Muscle layer of duodenum (tissue), 2 donors: Measurements from ENCODE around the gene SNX3.
"Not testable (repeated sequence)": the region's sequence is repeated elsewhere in the genome, so short reads cannot be mapped to it uniquely, and the experiment has no call there.

Experiments
- H3K27ac ChIP-seq: one replicate; pipeline ENCODE4 v1.7.0; 2013; ENCODE audit warnings: mild to moderate bottlenecking, low read length
- H3K27me3 ChIP-seq: one replicate; pipeline ENCODE4 v1.7.0; 2013; ENCODE audit warnings: low read depth, mild to moderate bottlenecking, control low read depth, low read length
- H3K36me3 ChIP-seq, 2 donors: one replicate each; pipeline ENCODE4 v1.7.0; 2013; ENCODE audit warnings: low read length in 2 of 2, control low read depth in 1 of 2, mild to moderate bottlenecking in 1 of 2; ENCODE audit not compliant: insufficient read depth in 2 of 2, control insufficient read depth in 1 of 2
- H3K4me1 ChIP-seq, 2 donors: one replicate each; pipeline ENCODE4 v1.7.0; 2013; ENCODE audit warnings: low read length in 2 of 2, mild to moderate bottlenecking in 2 of 2, control low read depth in 1 of 2, moderate library complexity in 1 of 2; ENCODE audit not compliant: insufficient read depth in 2 of 2, control insufficient read depth in 1 of 2
- H3K4me3 ChIP-seq, 2 donors: one replicate each; pipeline ENCODE4 v1.7.0; 2013; ENCODE audit warnings: low read length in 2 of 2, low read depth in 1 of 2, mild to moderate bottlenecking in 1 of 2
- H3K9me3 ChIP-seq, 2 donors: one replicate each; pipeline ENCODE4 v1.7.0; 2013; ENCODE audit warnings: low read length in 2 of 2, control low read depth in 1 of 2, mild to moderate bottlenecking in 1 of 2; ENCODE audit not compliant: control insufficient read depth in 1 of 2
- donor health status: healthy.

SNX3 gene

DNA sequence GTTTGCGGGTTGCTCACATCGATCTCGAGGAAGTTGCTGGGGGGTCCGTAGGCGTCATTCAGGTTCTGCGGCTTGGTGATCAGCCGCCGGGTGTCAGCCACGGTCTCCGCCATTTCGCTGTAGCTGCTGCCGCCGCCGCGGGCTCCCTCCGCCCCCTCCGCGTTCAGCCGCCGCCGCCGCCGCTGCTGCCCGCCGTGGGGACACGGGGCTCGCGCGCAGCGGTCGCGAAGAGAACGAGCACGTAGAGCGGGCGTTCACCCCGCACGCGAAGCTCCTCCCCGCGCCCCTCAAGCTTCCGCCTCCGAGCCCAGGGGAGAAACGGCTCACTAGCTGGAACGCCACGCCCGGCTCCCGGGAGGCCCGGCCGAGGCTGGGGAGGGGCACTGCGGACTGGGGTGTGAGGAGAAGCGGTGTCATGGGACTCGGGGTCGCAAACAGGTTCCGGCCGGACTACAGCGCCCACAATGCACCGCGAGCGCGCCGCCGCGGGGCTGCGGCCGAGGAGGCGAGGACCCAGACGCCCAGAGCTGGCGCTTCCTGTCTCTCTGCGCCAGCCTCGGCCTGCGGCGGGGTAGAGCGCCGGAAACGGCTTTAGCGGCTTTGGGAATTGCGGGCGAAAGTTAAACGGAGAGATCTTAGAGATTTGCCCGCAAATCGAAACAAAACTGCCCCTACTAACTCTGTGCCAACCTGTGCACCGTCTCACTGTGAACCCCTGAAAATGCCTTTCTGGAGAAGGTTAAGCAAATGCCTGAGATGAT is at the start of gene SNX3:
Gene SNX3 (minus strand): TSS at position 232 of the 761 bp plus-strand sequence. CDS start 119 bp downstream, at position 113.
- peaks cover 0 to 21% of the 10 kb centered on the region in 2 donors for H3K4me1 ChIP-seq

DNA sequence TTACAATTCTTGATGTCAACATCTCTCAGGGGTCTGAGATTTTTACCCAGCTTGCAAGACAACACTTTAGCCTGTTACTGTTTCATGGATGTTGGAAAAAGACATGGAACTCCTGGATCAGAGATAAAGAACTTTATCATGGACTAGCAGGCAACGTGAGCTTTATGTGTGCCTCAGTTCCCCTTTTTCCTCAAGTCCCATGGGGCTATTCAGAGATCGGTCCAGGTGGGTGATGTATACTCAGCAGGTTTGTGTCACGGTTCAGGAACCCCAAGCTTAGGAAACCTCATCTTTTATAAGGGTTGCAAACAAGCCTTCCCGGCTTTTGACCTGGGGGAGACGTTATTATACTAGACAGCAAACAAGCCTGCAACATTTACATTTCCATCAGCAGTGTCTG is 49.0 kb upstream of the SNX3 start:
- no peaks in the 10 kb centered on the region for H3K4me1 ChIP-seq
- H3K4me3 ChIP-seq, result no peak overlapping the region
- no peaks in the 10 kb centered on the region for H3K27me3 ChIP-seq
- no peaks in the 10 kb centered on the region for H3K36me3 ChIP-seq
- no peaks in the 10 kb centered on the region for H3K9me3 ChIP-seq
- no peak overlapping the region for H3K27ac ChIP-seq

More for the DNA sequence above, at the start of gene SNX3:
- H3K27me3 ChIP-seq, result no peaks in the 10 kb centered on the region
- H3K9me3 ChIP-seq, result no peaks in the 10 kb centered on the region
- H3K4me3 ChIP-seq, result peak within 1 kb of the TSS; percentile 97 to 98
- peak within 1 kb of the TSS; percentile 94 for H3K27ac ChIP-seq
- H3K36me3 ChIP-seq, result peaks cover 0 to 4% of the 10 kb centered on the region in 2 donors

DNA sequence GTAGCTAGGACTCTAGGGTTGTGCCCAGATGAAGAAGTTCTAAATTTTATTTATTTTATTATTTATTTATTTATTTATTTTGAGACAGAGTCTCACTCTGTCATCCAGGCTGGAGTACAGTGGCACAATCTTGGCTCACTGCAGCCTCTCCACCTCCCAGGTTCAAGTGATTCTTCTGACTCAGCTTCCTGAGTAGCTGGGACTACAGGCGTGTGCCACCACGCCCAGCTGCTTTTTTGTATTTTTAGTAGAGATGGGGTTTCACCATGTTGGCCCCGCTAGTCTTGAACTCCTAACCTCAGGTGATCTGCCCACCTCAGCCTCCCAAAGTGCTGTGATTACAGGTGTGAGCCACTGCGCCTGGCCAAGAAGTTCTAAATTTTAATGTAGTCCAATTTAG is 47.8 kb upstream of the SNX3 start:
- H3K4me1 ChIP-seq, H3K27me3 ChIP-seq, H3K36me3 ChIP-seq, H3K4me3 ChIP-seq, H3K9me3 ChIP-seq, H3K27ac ChIP-seq: not testable (repeated sequence)

DNA sequence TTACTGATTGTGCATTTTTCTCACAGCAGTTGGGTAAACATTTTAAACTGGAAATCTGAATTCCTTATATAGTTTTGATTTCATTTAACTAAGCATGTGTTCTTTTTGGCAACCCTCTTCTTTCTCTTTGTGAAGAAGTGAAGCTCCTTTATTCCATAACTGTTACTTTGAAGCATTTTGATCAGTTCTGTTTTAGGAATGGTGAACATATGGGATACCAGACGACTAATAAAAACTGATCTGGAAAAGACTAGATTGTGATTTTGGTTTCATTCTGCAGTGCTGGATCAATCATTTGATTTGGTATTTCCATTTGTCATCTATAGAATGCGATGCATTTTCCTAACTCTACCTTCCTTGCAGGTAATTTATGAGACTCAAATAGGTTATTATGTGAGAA is 43.8 kb upstream of the SNX3 start:
- Histone ChIP-seq H3K27ac (no peak overlapping the region), H3K36me3 (no peaks in the 10 kb centered on the region), H3K4me3 (no peak overlapping the region), H3K27me3 (no peaks in the 10 kb centered on the region), H3K9me3 (no peaks in the 10 kb centered on the region), H3K4me1 (no peaks in the 10 kb centered on the region)

DNA sequence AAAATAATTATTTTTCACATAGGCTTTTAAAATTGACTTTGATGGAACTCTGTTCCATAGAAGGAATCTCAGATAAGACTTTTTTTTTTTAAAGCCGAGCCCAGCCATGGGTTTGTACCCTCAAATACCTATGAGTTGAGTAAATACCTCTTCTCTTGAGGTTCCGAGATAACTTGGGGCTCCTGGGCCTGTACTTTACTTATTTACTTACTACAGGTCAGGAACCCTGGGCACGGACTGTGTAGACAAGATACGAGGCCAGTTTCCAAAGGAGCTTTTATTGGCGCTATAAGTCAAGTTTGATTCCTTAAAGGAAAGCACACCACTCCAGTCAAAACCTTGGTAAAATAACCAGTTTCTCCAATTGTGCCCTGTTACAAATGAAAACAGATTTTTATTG is 41.5 kb upstream of the SNX3 start:
- Histone ChIP-seq H3K4me1 (no peaks in the 10 kb centered on the region), H3K27ac (no peak overlapping the region), H3K36me3 (no peaks in the 10 kb centered on the region), H3K9me3 (no peaks in the 10 kb centered on the region), H3K4me3 (no peak overlapping the region), H3K27me3 (no peaks in the 10 kb centered on the region)

DNA sequence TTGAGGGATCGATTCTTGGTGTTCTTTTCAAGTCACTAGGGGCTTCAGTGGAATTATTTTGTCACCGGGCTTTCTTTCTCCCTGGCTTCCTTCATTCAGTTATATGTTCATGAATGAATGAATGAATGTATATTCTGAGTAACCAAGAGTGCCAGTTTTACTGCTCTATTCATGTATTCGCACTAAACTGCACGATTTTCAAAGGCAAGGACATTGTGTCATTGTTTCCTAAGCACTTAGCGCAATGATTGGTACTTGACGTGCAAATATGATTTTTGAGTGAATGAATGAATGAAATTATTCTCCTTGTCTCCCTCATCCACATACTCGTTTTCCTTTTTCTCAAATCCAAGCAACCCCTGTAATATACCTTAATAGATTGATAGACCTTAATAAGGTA is 34.8 kb upstream of the SNX3 start:
- peak overlapping the region; percentile 99 for H3K27ac ChIP-seq

DNA sequence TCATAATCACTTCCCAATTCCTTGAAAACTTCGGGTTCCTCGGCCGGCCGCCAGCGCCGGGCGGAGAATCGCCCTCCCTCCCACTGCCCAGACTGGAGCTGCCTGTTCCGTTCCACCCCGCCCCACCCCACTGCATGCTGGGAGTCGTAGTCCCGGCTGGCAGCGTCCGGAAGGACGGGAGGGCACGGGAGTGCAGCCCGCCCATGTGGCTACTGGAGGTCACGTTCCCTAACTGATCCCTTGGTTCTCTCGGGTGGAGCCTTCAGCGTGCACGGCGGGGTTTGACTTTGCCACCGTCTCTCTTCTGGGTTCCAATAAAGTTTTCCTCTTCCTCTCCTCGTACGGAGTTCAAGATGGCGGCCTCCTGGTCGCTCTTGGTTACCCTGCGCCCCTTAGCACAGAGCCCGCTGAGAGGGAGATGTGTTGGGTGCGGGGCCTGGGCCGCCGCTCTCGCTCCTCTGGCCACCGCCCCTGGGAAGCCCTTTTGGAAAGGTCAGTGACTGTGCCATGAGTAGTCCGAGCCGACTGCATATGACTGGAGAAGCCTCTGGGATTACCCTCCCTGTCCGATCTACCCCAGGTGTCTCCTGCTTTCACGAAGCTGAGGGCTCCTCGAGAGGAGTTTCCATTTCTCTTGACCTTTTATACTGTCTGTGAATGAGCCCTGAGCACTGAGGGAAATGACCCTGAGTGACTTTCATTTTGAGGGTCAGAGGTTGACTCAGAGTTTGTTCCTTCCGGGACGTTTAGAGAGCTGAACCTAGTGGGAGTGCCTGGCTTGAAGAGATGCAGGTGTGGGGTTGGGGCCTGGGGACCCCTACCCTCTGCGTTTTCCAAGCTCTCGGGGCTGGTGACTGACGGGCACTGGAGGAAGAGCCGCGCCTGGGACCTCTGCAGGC is 34.1 kb upstream of the SNX3 start, which contains the start of gene AFG1L:
Gene AFG1L (plus strand): TSS at position 328 of the 899 bp plus-strand sequence. CDS start 26 bp downstream, at position 354.
- Histone ChIP-seq H3K27me3 (no peaks in the 10 kb centered on the region), H3K27ac (peak within 1 kb of the TSS; percentile 99), H3K4me3 (peak within 1 kb of the TSS; percentile 97 to 99), H3K36me3 (no peaks in the 10 kb centered on the region), H3K9me3 (no peaks in the 10 kb centered on the region), H3K4me1 (peaks cover 0 to 7% of the 10 kb centered on the region in 2 donors)

More for the DNA sequence above, 34.8 kb upstream of the SNX3 start:
- no peaks in the 10 kb centered on the region for H3K27me3 ChIP-seq
- peaks cover 0 to 7% of the 10 kb centered on the region in 2 donors for H3K4me1 ChIP-seq
- peak overlapping the region; percentile 97 to 99 for H3K4me3 ChIP-seq
- H3K9me3 ChIP-seq, result no peaks in the 10 kb centered on the region
- no peaks in the 10 kb centered on the region for H3K36me3 ChIP-seq

DNA sequence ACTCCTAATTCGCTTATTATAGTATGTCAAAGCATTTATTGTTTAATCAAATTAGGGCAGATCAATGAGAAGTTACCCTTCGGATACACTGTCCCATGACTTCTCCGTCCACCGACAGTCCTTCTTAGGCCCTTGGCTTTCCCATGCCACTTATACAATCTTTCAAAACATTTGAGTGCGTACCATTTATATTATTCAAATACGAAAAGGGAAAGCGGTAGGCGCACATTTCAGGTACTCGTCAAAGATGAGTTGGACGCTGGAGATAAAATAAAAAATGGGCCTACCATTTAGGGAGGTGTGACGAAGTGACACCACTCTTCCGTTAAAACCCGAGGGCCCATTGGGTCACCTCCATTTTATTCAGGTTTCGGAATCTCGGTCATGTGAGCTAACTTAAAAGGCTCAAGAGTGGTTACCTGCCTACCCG is 33.5 kb upstream of the SNX3 start:
- H3K4me3 ChIP-seq, result peak overlapping the region; percentile 97 to 99
- no peaks in the 10 kb centered on the region for H3K36me3 ChIP-seq
- no peaks in the 10 kb centered on the region for H3K27me3 ChIP-seq
- H3K9me3 ChIP-seq, result no peaks in the 10 kb centered on the region
- H3K4me1 ChIP-seq, result peaks cover 0 to 7% of the 10 kb centered on the region in 2 donors
- peak overlapping the region; percentile 99 for H3K27ac ChIP-seq

DNA sequence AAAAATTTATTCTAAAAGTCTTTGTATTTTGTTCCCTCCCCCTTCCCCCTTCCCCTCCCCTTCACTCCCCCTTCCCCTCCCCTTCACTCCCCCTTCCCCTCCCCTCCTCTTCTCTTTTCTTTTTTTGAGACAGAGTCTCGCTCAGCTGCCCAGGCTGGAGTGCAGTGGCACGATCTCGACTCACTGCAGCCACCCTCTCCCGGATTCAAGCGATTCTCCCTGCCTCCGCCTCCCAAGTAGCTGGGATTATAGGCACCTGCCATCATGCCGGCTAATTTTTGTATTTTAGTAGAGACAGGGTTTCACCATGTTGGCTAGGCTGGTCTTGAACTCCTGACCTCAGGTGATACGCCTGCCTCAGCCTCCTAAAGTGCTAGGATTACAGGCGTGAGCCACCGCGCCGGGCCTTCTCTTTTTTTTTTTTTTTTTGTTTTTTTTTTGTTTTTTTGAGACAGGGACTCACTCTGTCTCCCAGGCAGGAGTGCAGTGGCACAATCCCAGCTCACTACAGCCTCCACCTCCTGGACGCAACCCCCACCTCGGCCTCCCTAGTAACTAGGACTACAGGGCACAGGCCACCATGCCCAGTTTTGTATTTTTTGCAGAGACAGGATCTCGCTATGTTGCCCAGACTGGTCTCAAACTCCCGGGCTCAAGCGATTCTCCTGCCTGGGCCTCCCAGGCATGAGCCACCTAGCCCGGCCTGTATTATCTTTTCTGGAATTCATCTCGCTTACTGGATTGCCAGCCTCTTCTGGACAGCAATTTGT is 32.9 kb upstream of the SNX3 start:
- H3K27me3 ChIP-seq, result no peaks in the 10 kb centered on the region
- no peaks in the 10 kb centered on the region for H3K9me3 ChIP-seq
- H3K27ac ChIP-seq, result peak overlapping the region; percentile 99

DNA sequence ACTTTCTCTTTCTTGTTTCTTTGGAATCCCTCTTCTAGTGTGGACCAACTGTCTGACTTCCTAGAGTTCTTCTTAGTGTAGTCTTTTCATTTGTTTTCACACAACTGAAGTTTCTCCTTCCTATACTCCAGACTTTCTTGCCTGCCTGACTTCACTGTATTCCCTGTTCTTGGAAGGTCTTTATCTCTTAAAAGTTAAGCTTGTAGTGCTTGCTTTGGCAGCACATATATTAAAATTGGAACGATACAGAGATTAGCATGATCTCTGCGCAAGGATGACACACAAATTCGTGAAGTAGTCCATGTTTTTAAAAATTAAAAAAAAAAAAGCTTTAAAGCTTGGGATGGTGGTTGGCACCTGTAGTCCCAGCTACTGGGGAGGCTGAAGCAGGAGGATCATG is 31.7 kb upstream of the SNX3 start:
- H3K36me3 ChIP-seq, result not testable (repeated sequence)

More for the DNA sequence above, 32.9 kb upstream of the SNX3 start:
- H3K4me3 ChIP-seq, result peak overlapping the region; percentile 97 to 99
- peaks cover 0 to 7% of the 10 kb centered on the region in 2 donors for H3K4me1 ChIP-seq
- no peaks in the 10 kb centered on the region for H3K36me3 ChIP-seq

DNA sequence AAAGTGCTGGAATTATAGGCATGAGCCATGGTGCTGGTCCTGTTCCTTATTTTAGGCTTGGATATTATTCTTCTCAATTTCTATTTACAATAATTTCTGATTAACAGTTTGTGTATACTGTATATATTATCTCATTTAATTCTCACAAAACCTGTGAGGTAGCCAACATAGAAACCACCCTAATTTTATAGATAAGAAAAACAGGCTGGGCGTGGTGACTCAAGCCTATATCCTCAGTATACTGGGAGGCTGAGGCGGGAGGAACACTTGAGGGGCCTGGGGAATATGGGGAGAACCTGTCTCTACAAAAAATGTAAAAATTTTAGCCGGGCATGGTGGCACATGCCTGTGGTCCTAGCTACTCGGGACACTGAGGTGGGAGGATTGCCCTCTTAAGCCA is 30.3 kb upstream of the SNX3 start:
- no peak overlapping the region for H3K4me3 ChIP-seq
- H3K27me3 ChIP-seq, result no peaks in the 10 kb centered on the region
- no peaks in the 10 kb centered on the region for H3K36me3 ChIP-seq
- H3K4me1 ChIP-seq, result peaks cover 0 to 7% of the 10 kb centered on the region in 2 donors
- no peaks in the 10 kb centered on the region for H3K9me3 ChIP-seq
- no peak overlapping the region for H3K27ac ChIP-seq

More for the DNA sequence above, 31.7 kb upstream of the SNX3 start:
- H3K27ac ChIP-seq, H3K9me3 ChIP-seq, H3K4me1 ChIP-seq, H3K27me3 ChIP-seq, H3K4me3 ChIP-seq: not testable (repeated sequence)
